Activated CD8-positive, alpha-beta memory T cell treated with anti-CD3 and anti-CD28 coated beads, Interleukin-2, amount 50 U/mL, for 1 hour (primary cell): ENCODE measurements around the gene TTYH2.

Experiments
- DNase-seq: peaks from one replicate; pipeline ENCODE4 v3.0.0-alpha.2; 2020; ENCODE audit errors: extremely low read depth

TTYH2 gene

GRCh38 chr17:74288785-74289184, 75.4 kb downstream of the TTYH2 start:
- no peak for DNase-seq

- no peak for DNase-seq
Measured at GRCh38 chr17:74289688-74290087, 76.3 kb downstream of the TTYH2 start.

GRCh38 chr17:74290340-74290739, 77.0 kb downstream of the TTYH2 start:
- no peak for DNase-seq

GRCh38 chr17:74292495-74292894, 79.1 kb downstream of the TTYH2 start:
- no peak for DNase-seq

- no peak for DNase-seq
Measured at GRCh38 chr17:74295625-74296547, 82.5 kb downstream of the TTYH2 start.

GRCh38 chr17:74296548-74296936, 83.2 kb downstream of the TTYH2 start:
- no peak for DNase-seq

GRCh38 chr17:74297941-74298340, 84.6 kb downstream of the TTYH2 start:
- DNase-seq, result no peak

GRCh38 chr17:74298778-74299177, 85.4 kb downstream of the TTYH2 start:
- DNase-seq, result no peak

- DNase-seq, result no peak
Measured at GRCh38 chr17:74299226-74300009, 86.0 kb downstream of the TTYH2 start.

GRCh38 chr17:74303305-74303704, 89.9 kb downstream of the TTYH2 start:
- DNase-seq, result no peak

GRCh38 chr17:74304184-74304583, 90.8 kb downstream of the TTYH2 start:
- DNase-seq, result no peak

GRCh38 chr17:74305865-74306654, 92.7 kb downstream of the TTYH2 start:
- DNase-seq, result no peak

GRCh38 chr17:74307984-74308773, 94.8 kb downstream of the TTYH2 start:
- no peak for DNase-seq

GRCh38 chr17:74309902-74310301, 96.5 kb downstream of the TTYH2 start:
- DNase-seq, result no peak
